Osteoblast (primary cell): ENCODE data around the gene SNX18. TPM values are rescaled to one million over a fixed set of nuclear protein-coding genes. Genes with fewer than 3 reads are reported as not detected.
A peak's percentile ranks its signal among the peaks of the same experiment; 100 is the strongest.

Source experiments
- DNase-seq: peaks from one replicate; pipeline ENCODE4 v3.0.0; 2011; ENCODE audit warnings: low spot score, mixed read lengths; ENCODE audit not compliant: insufficient read length; ENCODE audit errors: missing footprints
- H2AFZ ChIP-seq: 2 replicates; pipeline ENCODE4 v1.6.0; 2011; ENCODE audit warnings: mild to moderate bottlenecking, low read length
- H3K27ac ChIP-seq: 2 replicates; pipeline ENCODE4 v1.5.1; 2011; ENCODE audit warnings: mild to moderate bottlenecking, low read depth, low read length, moderate library complexity
- H3K27me3 ChIP-seq: 2 replicates; pipeline ENCODE4 v1.6.0; 2012; ENCODE audit warnings: mild to moderate bottlenecking, control low read depth, inconsistent platforms, low read length, moderate library complexity; ENCODE audit not compliant: insufficient read depth
- H3K36me3 ChIP-seq: 2 replicates; pipeline ENCODE4 v1.5.1; 2011; ENCODE audit warnings: mild to moderate bottlenecking, low read length, control low read depth, moderate library complexity; ENCODE audit not compliant: insufficient read depth
- H3K4me1 ChIP-seq: 2 replicates; pipeline ENCODE4 v1.5.1; 2011; ENCODE audit warnings: mild to moderate bottlenecking, low read length, control low read depth, moderate library complexity; ENCODE audit not compliant: insufficient read depth
- H3K4me2 ChIP-seq: 2 replicates; pipeline ENCODE4 v1.6.0; 2011; ENCODE audit warnings: mild to moderate bottlenecking, low read length; ENCODE audit not compliant: insufficient read depth
- H3K4me3 ChIP-seq: fragments of 200-600 bp; sonication (generic); 3 replicates; pipeline ENCODE4 v1.5.1; 2012; ENCODE audit warnings: mild to moderate bottlenecking, low read length, inconsistent platforms; ENCODE audit not compliant: insufficient read depth
- H3K79me2 ChIP-seq: 2 replicates; pipeline ENCODE4 v1.6.0; 2012; ENCODE audit warnings: mild to moderate bottlenecking, low read length, control low read depth, inconsistent platforms; ENCODE audit not compliant: insufficient read depth
- H3K9me3 ChIP-seq: 2 replicates; pipeline ENCODE4 v1.5.1; 2011; ENCODE audit warnings: low read depth, low read length, control low read depth
- H4K20me1 ChIP-seq: 2 replicates; pipeline ENCODE4 v1.6.0; 2012; ENCODE audit warnings: mild to moderate bottlenecking, low read length, control low read depth; ENCODE audit not compliant: insufficient read depth
- CTCF ChIP-seq: IDR thresholded peaks from 2 replicates; pipeline ENCODE4 v1.5.1; 2011; ENCODE audit warnings: mild to moderate bottlenecking, low read depth, low read length, moderate library complexity; ENCODE audit errors: extremely low read depth
- total RNA-seq: library from RNA; depleted of rRNA; stranded (reverse); fragments of >200 nt; gene quantifications from 2 replicates; pipeline ENCODE4 v1.2.3, GENCODE V29; 2012

The SNX18 gene
- total RNA-seq, 1 donor = 86.5 TPM

GRCh38 chr5:54492178-54492577, 25.4 kb upstream of the SNX18 start:
- TF ChIP-seq CTCF = no peak
- Histone ChIP-seq H3K4me2 (no peak overlapping the region), H3K36me3 (no peaks in the 10 kb centered on the region), H3K4me1 (no peaks in the 10 kb centered on the region), H3K9me3 (no peaks in the 10 kb centered on the region), H3K27ac (no peak overlapping the region), H2AFZ (no peak overlapping the region), H3K4me3 (no peak overlapping the region), H4K20me1 (no peaks in the 10 kb centered on the region), H3K79me2 (no peaks in the 10 kb centered on the region), H3K27me3 (peaks cover 3% of the 10 kb centered on the region)
- DNase-seq = no peak

GRCh38 chr5:54495027-54495426, 22.5 kb upstream of the SNX18 start:
- H3K4me3 ChIP-seq = no peak overlapping the region
- no peaks in the 10 kb centered on the region for H3K9me3 ChIP-seq
- no peaks in the 10 kb centered on the region for H4K20me1 ChIP-seq
- H2AFZ ChIP-seq = no peak overlapping the region
- no peak overlapping the region for H3K4me2 ChIP-seq
- no peaks in the 10 kb centered on the region for H3K79me2 ChIP-seq
- no peaks in the 10 kb centered on the region for H3K36me3 ChIP-seq
- DNase-seq = no peak
- peaks cover 6% of the 10 kb centered on the region for H3K27me3 ChIP-seq
- no peak for TF ChIP-seq CTCF
- H3K27ac ChIP-seq = no peak overlapping the region
- H3K4me1 ChIP-seq = no peaks in the 10 kb centered on the region

DNA sequence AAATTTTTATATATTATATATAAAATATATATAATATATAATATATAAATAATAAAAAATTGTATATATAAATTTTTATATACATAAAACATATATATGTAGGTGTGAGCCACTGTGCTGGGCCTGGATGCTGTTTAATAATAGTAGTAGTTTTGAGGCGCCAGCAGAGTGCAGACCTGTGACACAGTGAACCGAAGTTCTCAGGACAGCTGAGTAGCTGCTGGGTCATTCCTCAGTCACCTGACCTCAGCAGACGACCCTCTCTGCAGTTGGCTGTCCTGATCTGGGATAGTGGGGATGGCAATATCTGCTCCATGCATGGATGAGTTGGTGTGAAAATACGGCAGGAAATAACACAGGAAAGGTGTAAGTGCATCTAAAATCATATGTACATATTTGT, 3.3 kb upstream of the SNX18 start:
- no peak for DNase-seq
- Histone ChIP-seq H3K9me3 (no peaks in the 10 kb centered on the region), H3K4me2 (peak overlapping the region; percentile 26), H4K20me1 (peaks cover 7% of the 10 kb centered on the region), H3K36me3 (no peaks in the 10 kb centered on the region), H3K4me3 (no peak overlapping the region), H3K79me2 (peaks cover 16% of the 10 kb centered on the region), H2AFZ (no peak overlapping the region), H3K27me3 (no peaks in the 10 kb centered on the region), H3K4me1 (peaks cover 30% of the 10 kb centered on the region), H3K27ac (peak overlapping the region; percentile 72)
- no peak for TF ChIP-seq CTCF

DNA sequence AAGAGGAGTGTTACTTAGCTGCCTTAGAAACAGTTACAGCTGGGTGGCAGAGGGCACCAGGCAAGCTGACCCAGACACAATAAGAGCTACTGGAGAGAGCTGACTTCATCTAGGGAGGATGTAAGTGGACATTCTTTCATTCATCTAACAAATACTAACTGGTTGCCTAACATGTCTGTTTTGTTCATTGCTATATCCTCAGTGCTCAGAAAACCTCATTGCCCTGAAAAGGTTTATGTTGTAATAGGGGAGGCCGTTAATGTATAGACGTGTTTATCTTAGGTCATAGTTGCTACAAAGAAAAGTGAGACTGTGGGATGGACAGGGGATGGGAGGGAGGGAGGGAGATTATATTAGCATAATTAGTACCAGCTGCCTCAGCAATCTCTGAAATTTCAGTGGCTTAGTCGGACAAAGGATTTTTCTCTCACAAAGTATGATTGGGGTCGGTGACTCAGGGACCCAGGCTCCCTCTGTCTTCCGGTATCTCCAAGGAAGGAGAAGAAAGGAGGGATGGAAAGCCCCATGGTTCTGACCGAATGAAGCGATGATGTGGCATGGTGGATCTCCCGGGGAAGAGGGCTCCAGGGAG, 2.6 kb upstream of the SNX18 start:
- no peak for TF ChIP-seq CTCF
- H3K27me3 ChIP-seq = no peaks in the 10 kb centered on the region
- H3K9me3 ChIP-seq = no peaks in the 10 kb centered on the region
- H3K4me2 ChIP-seq = peak overlapping the region; percentile 43
- DNase-seq = peak; percentile 87
- H4K20me1 ChIP-seq = peaks cover 14% of the 10 kb centered on the region
- H3K36me3 ChIP-seq = no peaks in the 10 kb centered on the region
- H3K79me2 ChIP-seq = peaks cover 22% of the 10 kb centered on the region
- peak overlapping the region; percentile 72 for H3K27ac ChIP-seq
- H3K4me3 ChIP-seq = no peak overlapping the region
- H2AFZ ChIP-seq = peak overlapping the region; percentile 70
- H3K4me1 ChIP-seq = peaks cover 31% of the 10 kb centered on the region
